Urinary bladder (tissue), 4 donors: Measurements from ENCODE around the gene SAMD4B. TPM values are rescaled to one million over a fixed set of nuclear protein-coding genes. Genes with fewer than 3 reads are reported as not detected.
A peak's percentile ranks its signal among the peaks of the same experiment; 100 is the strongest.

Experiments used
- DNase-seq: peaks from one replicate; pipeline ENCODE4 v3.0.0-alpha.2; 2015; ENCODE audit errors: extremely low spot score
- H3K27ac ChIP-seq: one replicate; pipeline ENCODE4 v1.5.1; 2013; ENCODE audit warnings: low read depth, mild to moderate bottlenecking, moderate library complexity
- H3K36me3 ChIP-seq: one replicate; pipeline ENCODE4 v1.6.1; 2013; ENCODE audit warnings: mild to moderate bottlenecking, moderate library complexity; ENCODE audit not compliant: insufficient read depth
- H3K4me1 ChIP-seq: one replicate; pipeline ENCODE4 v1.6.1; 2013; ENCODE audit warnings: mild to moderate bottlenecking, moderate library complexity; ENCODE audit not compliant: insufficient read depth
- H3K4me3 ChIP-seq: one replicate; pipeline ENCODE4 v1.5.1; 2013; ENCODE audit warnings: low read depth, low read length
- WGBS: extraction: QIAGEN DNeasy Blood & Tissue Kit; methylation state at CpG from one replicate; pipeline ENCODE4 v1.1.7; 2013; 5-methylcytosine and 5-hydroxymethylcytosine counted together
- polyA plus RNA-seq: library from polyadenylated mRNA; stranded (reverse); fragments of 200-250 nt; gene quantifications from one replicate; pipeline ENCODE4 v1.2.3, GENCODE V29; 2013
- total RNA-seq: library from RNA; depleted of rRNA; stranded (reverse); fragments of >200 nt; gene quantifications from one replicate; pipeline ENCODE4 v1.2.3, GENCODE V29; 2014
- donor health status: healthy with polysubstance abuse.
- donor health status: healthy.

Gene SAMD4B
- total and polyA plus RNA-seq, 2 donors = 37.3 to 118 TPM

DNA sequence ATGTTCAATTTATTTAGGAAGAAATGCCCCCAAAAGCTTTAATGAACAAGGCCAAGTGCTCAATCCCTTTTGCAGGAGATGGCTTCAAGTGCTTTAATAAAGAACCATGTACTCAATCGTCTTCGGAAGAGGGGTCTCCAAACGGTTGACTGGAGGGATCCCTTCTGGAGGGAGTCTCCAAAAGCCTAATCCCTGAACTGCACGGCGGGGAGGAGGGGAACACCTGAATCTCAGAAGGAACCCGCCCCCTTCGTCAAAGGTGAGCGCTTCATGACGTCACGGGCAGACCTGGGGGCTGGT lies 48.2 kb downstream of the SAMD4B start:
- Histone ChIP-seq H3K27ac (peak overlapping the region; percentile 96), H3K36me3 (no peaks in the 10 kb centered on the region), H3K4me1 (no peaks in the 10 kb centered on the region), H3K4me3 (peak overlapping the region; percentile 61)
- peak; percentile 62 for DNase-seq
- under 1% methylated on average over 10 of the region's 10 CpGs for WGBS

DNA sequence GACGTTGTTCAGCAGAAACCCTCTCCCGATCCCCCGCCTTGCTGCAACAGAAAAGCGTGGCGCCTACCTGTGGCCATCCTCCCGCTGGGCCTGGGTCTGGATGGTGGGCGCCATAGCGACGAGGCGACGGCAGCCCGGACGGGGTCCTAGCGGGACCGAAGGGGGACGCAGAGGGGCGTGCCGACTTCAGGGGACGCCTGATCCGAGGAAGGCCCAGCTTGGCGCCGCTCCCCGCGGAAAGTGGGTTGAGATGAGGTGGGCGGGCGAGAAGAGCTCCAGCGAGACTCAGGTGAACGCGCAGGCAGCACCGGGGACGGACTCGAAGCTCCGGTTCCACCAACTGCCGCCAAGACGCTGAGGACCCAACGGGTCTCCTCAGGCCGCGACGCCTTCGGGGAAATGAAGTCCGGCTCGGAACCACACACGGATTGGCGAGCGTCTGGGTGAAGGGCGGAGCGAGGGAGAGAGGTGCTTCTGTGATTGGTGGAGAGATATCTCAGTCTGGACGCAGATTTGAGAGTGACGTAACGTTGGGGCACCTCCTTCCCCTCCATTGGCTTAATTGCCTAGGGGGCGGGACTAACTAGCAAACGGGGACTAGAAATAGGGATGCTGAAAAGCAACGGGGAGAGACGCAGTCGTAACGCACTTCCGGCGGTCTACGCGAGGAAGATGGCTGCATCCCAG lies 48.7 kb downstream of the SAMD4B start, which contains the start of the genes MED29 and PAF1:
Gene MED29 (plus strand): TSS at position 628 of the 687 bp plus-strand sequence. CDS start 45 bp downstream, at position 673.
Gene PAF1 (minus strand): TSS at position 356 of the 687 bp plus-strand sequence. CDS start 242 bp downstream, at position 114.
- Histone ChIP-seq H3K27ac (peak within 1 kb of the TSS; percentile 96), H3K4me1 (no peaks in the 10 kb centered on the region), H3K36me3 (no peaks in the 10 kb centered on the region), H3K4me3 (peak within 1 kb of the TSS; percentile 62)
- WGBS = under 1% methylated on average over 60 of the region's 60 CpGs
- peak; percentile 100 for DNase-seq

DNA sequence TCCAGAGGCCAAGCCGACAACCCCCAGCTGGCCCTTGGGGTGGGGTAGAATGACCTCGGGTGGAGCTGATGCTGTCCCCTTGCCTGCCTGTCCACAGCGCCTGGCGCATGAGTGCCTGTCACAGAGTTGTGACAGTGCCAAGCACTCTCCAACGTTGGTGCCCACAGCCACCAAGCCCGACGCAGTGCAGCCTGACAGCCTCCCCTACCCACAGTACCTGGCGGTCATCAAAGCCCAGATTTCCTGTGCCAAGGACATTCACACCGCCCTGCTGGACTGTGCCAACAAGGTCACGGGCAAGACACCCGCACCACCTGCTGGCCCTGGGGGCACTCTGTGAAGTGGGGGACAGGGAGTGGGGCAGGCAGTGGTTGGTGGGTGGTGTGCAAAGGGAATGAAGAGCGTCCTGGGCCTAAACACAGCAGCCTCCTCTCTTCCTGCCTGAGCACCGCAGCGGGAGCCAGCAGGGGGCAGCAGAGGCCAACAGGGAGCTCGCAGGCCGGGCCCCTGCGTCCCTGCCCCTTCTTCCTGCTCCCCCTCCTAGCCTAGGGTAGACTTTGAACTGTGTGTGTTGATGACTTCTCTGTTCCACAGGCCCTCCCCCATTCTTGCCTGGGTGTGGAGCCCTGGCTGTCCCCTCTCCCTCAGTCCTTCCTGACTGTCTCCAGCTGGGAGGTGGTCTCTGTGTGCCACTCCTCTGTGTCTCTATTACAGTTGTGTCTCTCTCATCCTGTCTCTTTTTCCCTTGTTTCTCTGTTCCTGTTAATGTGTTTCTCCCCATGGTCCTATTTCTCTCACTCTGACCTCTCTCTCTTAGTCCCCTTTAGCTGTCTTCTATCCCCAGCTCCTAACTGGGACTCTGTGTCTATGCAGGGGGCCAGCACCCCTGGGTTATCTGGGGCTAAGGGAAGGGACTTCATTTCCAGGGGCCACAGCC lies 55.4 kb downstream of the SAMD4B start:
- Histone ChIP-seq H3K36me3 (no peaks in the 10 kb centered on the region), H3K4me1 (no peaks in the 10 kb centered on the region), H3K27ac (peak overlapping the region; percentile 83), H3K4me3 (no peak overlapping the region)
- DNase-seq = no peak
- 33% methylated on average over 17 of the region's 17 CpGs for WGBS

DNA sequence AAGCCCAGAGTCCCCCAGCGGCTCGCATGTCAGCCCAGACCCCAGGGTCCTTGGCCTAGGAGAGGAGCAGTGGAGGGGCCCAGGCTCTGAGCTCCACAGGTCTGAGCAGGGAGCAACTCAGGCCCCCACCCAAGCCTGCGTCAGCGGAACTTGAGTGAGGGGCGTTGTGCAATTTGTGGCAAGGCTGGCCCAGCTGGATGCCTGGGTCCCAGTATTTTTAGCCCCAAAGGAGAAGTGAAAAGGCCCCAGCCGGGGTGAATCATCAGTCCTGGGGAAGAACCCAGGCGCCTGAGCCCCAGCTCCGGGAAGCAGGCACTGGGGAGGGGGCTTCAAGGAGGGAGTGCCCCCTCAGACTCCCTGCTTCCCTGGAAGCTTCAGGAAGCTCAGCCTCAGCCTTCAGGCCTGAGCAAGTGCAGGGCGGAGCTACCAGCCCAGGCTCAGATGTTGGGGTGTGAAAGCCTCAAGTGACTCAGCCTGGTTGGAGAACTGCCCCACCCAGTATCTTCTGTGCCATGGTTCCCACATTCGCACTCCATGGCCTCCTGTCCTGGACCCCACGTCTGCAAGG lies 56.2 kb downstream of the SAMD4B start:
- Histone ChIP-seq H3K4me1 (no peaks in the 10 kb centered on the region), H3K36me3 (no peaks in the 10 kb centered on the region), H3K4me3 (no peak overlapping the region), H3K27ac (peak overlapping the region; percentile 83)
- no peak for DNase-seq
- 71% methylated on average over 11 of the region's 11 CpGs for WGBS

DNA sequence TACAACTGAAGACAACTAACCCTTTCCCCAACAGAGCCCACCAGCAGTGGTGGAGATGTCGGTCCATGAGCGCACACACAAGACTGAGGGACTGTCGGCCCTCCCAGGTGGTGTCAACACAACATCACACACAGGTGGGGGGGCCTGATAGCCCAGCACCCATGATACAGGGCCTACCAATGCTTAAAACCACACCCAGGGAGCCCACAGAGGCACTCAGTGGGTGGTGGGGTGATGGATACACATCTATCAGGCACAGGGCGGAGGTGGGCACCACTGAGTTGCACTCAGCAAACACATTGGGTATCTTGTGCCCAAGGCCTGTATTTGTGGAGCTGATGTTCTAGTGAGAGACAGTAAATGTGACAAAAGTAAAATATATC lies 57.4 kb downstream of the SAMD4B start:
- Histone ChIP-seq H3K36me3 (no peaks in the 10 kb centered on the region), H3K27ac (no peak overlapping the region), H3K4me3 (no peak overlapping the region), H3K4me1 (no peaks in the 10 kb centered on the region)
- no peak for DNase-seq
- 93% methylated on average over 4 of the region's 4 CpGs for WGBS

DNA sequence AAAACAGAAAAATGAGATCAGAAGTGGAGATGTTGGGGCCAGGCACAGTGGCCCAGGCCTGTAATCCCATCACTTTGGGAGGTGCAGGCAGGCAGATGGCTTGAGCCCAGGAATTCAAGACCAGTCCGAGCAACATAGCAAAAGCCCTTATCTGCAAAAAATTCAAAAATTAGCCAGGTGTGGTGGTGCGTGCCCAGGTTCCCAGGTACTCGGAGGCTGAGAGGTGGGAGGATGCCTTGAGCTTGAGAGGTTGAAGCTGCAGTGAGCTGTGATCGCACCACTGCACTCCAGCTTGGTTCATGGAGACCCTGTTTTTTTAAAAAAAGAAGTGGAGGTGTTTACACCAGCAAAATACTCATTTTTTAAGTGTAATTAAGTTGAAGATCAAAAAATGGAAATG lies 57.8 kb downstream of the SAMD4B start:
- H3K4me1 ChIP-seq = no peaks in the 10 kb centered on the region
- WGBS = 86% methylated on average over 4 of the region's 4 CpGs
- H3K4me3 ChIP-seq = no peak overlapping the region
- H3K27ac ChIP-seq = no peak overlapping the region
- no peak for DNase-seq
- H3K36me3 ChIP-seq = no peaks in the 10 kb centered on the region

DNA sequence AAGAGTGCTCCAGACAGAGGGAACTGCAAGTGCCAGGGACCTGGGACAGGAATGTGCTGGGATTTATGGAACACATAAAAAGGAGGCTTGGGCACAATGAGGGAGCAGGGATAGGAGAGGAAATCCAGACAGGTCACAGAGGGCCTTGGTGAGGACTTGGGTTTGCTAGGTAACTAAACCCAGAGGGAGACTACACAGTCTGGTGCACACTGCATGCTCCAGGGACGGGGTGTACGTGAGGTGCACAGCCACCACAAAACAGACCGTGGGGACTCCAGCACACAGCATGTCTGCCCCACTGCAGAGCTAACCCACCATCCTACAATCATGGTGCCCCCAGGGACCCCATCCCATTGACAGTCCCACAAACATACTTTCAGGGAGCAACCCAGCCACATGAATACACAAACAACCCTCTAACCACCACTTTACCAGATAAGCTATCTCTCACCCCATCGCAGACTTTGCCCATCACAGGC lies 58.9 kb downstream of the SAMD4B start:
- H3K4me1 ChIP-seq = no peaks in the 10 kb centered on the region
- H3K36me3 ChIP-seq = no peaks in the 10 kb centered on the region
- DNase-seq = no peak

DNA sequence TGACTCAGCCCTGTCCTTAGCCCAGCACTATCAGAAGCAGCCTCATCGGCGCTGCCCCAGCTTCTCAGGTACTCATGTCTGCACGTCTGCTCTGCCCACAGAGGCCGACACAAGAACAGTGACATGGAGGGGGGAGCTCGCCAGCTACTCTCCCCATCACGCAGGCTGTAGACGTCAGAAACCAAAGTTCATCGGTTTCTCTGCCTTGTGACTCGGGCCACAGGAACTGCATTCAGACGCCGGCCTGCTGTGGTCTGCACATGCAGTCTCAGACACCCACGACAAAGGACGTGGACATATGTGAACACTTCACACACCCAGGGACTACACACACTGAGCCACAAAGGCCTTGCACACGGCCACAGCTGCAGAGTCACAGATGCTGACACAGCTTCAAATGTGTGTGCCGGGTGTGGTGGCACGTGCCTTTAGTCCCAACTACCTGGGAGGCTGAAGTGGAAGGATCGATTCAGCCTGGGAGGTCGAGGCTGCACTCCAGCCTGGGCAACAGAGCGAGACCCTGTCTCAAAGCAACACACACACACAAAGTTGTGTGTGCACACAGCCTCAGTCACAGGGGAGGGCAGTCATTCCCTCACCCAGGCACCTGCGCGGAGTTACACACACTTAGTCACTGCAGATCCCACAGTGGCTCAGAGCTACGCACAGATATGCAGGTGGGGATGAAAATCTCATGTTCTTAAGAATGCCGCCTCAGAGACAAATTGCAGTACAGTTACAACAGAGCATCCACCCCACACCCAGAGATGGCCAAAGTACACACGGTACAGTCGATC lies 59.5 kb downstream of the SAMD4B start:
- no peak for DNase-seq
- no peaks in the 10 kb centered on the region for H3K4me1 ChIP-seq
- 49% methylated on average over 25 of the region's 25 CpGs for WGBS
- no peaks in the 10 kb centered on the region for H3K36me3 ChIP-seq
- peak overlapping the region; percentile 98 for H3K27ac ChIP-seq
- no peak overlapping the region for H3K4me3 ChIP-seq

More for the DNA sequence above, 58.9 kb downstream of the SAMD4B start:
- H3K4me3 ChIP-seq = no peak overlapping the region
- 54% methylated on average over 4 of the region's 4 CpGs for WGBS
- H3K27ac ChIP-seq = peak overlapping the region; percentile 98

DNA sequence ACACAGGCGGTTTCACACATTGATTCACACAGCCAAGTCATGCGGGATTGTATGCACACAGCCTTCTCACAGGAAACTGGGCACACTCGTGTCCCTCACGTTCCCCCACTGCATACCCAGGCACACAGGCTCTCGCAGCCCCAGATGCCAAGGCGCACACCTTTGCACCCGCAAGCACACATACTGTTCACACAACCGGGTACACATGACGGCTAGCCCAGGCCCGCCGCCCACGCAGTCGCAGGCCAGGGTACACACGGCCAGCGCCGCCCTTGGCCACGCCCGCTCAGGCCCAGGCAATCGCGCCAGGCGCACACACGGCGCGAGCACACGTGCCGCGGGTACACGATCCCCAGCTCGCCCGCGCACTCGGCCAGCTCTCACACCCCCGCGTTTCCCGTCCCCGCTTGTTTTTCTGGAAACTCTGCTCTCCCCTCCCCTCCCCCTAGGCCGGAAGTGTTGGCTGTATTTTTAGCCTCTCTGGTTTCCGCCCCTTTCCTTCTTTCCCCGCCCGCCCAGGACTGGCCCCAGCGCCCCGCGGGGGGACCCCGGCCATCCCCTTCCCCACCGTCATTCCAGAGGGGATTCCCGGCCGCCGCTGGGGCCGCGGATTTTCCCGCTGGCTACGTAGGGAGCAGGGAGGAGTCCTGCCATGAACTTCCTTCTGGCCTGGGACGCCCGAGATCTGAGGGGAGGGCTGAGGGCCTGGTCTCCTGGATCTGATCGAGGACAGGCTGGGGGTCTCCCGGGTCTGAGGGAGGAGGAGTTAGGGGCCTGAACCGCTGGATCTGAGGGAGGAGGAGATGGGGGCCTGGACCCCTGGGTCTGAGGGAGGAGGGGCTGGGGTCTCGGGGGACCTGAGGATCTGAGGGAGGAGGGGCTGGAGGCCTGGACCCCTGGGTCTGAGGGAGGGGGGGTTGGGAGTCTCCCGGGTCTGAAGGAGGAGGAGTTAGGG lies 60.4 kb downstream of the SAMD4B start:
- peak overlapping the region; percentile 56 for H3K4me3 ChIP-seq
- H3K4me1 ChIP-seq = no peaks in the 10 kb centered on the region
- H3K36me3 ChIP-seq = peaks cover 1% of the 10 kb centered on the region
- peak; percentile 83 for DNase-seq
- 3% methylated on average over 59 of the region's 59 CpGs for WGBS
- peak overlapping the region; percentile 98 for H3K27ac ChIP-seq

DNA sequence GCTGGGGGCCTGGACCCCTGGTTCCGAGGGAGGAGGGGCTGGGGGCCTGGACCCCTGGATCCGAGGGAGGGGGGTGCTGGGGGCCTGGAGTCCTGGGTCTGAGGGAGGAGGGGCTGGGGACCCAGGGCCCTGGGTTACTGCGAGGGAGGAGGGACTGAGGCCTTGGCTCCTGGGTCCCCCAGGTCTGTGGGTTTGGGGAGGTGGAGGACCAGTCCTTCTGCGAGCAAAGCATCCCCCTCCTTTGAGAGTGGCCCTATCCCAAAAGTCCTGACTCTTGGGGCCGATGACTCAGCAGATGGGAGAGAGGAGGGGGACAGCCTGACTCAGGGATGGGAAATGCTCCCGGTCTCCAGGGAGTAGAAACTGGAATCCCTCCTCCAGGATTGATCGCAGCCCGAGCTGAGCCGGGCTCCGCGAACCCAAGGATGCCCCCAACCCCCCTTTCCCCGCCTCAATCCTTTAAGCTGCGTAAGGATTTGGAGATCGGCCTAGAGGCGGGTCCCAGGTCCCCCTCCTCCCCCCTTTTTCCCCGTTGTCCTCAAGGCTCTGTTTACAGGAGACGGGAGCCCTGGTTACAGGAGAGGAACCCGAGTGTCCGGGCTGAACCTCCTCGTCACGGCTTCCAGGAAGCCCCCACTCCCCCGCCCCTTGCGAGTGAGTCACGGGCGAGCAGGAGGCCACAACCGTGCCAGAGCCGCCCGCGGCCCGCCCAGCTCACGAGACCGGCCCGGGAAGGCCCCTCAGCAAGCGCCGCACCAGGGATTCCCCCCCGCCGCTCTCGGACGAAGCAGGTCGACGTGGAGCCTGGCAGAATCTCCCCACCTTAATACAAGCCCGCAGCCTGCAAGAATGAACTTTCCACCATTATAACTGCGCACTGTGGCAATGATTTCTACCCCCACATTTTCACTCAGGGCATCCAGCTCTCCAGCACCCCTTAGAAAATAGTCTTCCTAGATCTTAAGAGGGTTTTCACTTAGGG lies 61.4 kb downstream of the SAMD4B start:
- WGBS = 1% methylated on average over 43 of the region's 43 CpGs
- H3K36me3 ChIP-seq = peaks cover 10% of the 10 kb centered on the region
- H3K4me3 ChIP-seq = peak overlapping the region; percentile 56
- peak overlapping the region; percentile 98 for H3K27ac ChIP-seq
- peak; percentile 88 for DNase-seq
- H3K4me1 ChIP-seq = no peaks in the 10 kb centered on the region

DNA sequence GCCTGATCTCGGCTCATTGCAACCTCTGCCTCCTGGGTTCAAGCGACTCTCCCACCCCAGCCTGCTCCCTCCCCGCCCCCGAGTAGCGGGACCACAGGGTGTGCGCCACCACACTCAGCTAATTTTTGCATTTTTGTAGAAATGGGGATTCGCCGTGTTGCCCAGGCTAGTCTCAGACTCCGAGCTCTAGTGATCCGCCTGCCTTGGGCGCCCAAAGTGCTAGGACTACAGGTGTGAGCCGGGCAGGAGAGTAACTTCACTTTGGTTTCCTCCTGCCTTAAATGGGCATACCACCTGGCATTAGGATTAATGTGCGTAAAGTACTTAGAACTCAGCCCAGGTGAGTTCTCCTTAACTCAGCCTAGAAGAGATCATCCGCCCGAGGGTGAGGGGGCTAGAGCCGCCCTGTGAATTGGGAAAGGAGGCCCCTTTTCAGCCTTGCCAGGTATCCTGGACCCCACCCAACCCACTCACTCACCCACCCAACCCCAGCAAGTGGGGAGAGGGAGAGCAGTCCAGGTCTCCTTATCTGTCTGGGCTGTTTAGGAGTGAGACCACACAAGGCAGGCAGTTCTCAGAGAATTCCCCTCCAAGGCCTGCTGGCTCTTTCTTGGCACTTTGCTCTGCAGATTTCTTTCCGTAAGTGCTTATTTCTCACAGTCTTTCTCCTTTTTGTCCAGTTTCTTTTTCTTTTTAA lies 63.2 kb downstream of the SAMD4B start:
- DNase-seq = no peak
- H3K27ac ChIP-seq = peak overlapping the region; percentile 54
- WGBS = 89% methylated on average over 17 of the region's 17 CpGs
- no peak overlapping the region for H3K4me3 ChIP-seq
- H3K36me3 ChIP-seq = peaks cover 11% of the 10 kb centered on the region
- H3K4me1 ChIP-seq = no peaks in the 10 kb centered on the region
